Lower leg skin (tissue), 4 donors: ENCODE results near the gene AMZ2. TPM values are rescaled to one million over a fixed set of nuclear protein-coding genes. Genes with fewer than 3 reads are reported as not detected.
A peak's percentile ranks its signal among the peaks of the same experiment; 100 is the strongest.

Experiments
- DNase-seq, 2 donors: peaks; one replicate each; pipeline ENCODE4 v3.0.0-alpha.2; 2019; ENCODE audit warnings: low spot score in 2 of 2
- H3K4me3 ChIP-seq: fragments of 200-600 bp; sonication (generic); 2 replicates; pipeline ENCODE4 v1.5.1; 2017; ENCODE audit warnings: mild to moderate bottlenecking, low read depth; ENCODE audit not compliant: poor library complexity, severe bottlenecking
- POLR2A ChIP-seq, 2 donors: fragments of 450-650 bp; IDR thresholded peaks; one replicate each; pipeline ENCODE4 v1.6.1; 2016 to 2017; ENCODE audit warnings: antibody characterized with exemption in 2 of 2, mild to moderate bottlenecking in 1 of 2, moderate library complexity in 1 of 2
- WGBS, 2 donors: methylation state at CpG; one replicate each; pipeline ENCODE4 v1.1.5; 2018; 5-methylcytosine and 5-hydroxymethylcytosine counted together
- intact Hi-C: fragments of 100-400 bp; cut with DNase I; formaldehyde crosslinking; loops from one replicate; pipeline ENCODE4 v1.15.0; 2023; ENCODE audit warnings: low total_unique reads
- total RNA-seq, 4 donors: library from RNA; depleted of rRNA; stranded (reverse); fragments of >200 nt; gene quantifications; one replicate each; pipeline ENCODE4 v1.1.0, GENCODE V29; 2016
- TF ChIP-seq, protein P1 (sequence below), 3 donors: fragments of 450-650 bp; IDR thresholded peaks; one replicate each; pipeline ENCODE4 v1.5.1; 2016; ENCODE audit warnings: antibody characterized with exemption in 3 of 3, mild to moderate bottlenecking in 3 of 3, moderate library complexity in 2 of 3

AMZ2 gene
- total RNA-seq, 4 donors from 2014 or later, result 25.8 to 55.0 (median 46.2) TPM

DNA sequence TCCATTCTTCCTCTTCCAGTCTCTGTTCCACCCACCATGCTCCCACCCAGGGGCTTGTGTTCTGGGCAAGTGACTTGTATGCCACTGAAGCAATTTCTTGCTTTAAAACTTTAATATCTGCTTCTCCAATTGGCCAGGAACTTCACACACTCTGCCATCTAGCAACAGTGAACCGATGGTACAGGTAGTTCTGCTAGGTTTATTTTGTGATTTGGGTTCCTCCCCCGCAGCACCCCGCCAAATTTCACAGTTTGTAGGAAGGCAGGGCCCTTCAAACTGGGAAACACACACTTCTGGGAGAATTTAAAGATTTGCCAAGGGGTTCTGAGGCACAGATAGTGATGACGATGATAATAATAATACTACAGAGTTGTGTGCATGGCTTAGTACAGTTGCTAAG lies 46.8 kb downstream of the AMZ2 start:
- TF ChIP-seq POLR2A (IDR thresholded peaks at IDR 0.05), result no peak
- TF ChIP-seq, protein P1, sequence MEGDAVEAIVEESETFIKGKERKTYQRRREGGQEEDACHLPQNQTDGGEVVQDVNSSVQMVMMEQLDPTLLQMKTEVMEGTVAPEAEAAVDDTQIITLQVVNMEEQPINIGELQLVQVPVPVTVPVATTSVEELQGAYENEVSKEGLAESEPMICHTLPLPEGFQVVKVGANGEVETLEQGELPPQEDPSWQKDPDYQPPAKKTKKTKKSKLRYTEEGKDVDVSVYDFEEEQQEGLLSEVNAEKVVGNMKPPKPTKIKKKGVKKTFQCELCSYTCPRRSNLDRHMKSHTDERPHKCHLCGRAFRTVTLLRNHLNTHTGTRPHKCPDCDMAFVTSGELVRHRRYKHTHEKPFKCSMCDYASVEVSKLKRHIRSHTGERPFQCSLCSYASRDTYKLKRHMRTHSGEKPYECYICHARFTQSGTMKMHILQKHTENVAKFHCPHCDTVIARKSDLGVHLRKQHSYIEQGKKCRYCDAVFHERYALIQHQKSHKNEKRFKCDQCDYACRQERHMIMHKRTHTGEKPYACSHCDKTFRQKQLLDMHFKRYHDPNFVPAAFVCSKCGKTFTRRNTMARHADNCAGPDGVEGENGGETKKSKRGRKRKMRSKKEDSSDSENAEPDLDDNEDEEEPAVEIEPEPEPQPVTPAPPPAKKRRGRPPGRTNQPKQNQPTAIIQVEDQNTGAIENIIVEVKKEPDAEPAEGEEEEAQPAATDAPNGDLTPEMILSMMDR (IDR thresholded peaks at IDR 0.05), result no peak
- intact Hi-C loops, result no loop called here
- 80 to 87% methylated on average over 4 of the region's 4 CpGs for WGBS, 2 donors
- no peak for DNase-seq
- H3K4me3 ChIP-seq, result no peak overlapping the region

DNA sequence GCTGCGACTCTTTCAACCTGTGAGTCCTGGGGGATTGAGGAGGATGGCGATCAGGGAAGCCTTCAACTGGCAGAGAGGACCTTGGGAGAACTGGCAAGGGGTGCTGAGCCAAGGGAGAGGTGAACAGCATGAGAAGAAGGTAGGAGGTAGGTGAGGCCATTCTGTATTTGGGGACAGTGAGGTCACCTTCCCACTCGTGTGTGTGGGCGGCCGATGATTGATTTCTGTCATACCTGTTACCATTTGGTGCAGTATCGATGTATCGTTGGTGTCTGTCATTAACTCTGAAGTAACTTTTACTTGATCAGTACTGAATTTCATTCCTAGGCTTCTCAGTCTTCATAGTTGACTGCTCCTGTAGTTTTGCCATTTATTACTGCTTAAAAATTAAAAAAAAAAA lies 47.2 kb downstream of the AMZ2 start:
- DNase-seq, result no peak
- intact Hi-C loops, result no loop called here
- 83 to 89% methylated on average over 7 of the region's 7 CpGs for WGBS, 2 donors
- no peak overlapping the region for H3K4me3 ChIP-seq
- TF ChIP-seq POLR2A (IDR thresholded peaks at IDR 0.05), result no peak
- TF ChIP-seq, protein P1 (IDR thresholded peaks at IDR 0.05), result no peak

DNA sequence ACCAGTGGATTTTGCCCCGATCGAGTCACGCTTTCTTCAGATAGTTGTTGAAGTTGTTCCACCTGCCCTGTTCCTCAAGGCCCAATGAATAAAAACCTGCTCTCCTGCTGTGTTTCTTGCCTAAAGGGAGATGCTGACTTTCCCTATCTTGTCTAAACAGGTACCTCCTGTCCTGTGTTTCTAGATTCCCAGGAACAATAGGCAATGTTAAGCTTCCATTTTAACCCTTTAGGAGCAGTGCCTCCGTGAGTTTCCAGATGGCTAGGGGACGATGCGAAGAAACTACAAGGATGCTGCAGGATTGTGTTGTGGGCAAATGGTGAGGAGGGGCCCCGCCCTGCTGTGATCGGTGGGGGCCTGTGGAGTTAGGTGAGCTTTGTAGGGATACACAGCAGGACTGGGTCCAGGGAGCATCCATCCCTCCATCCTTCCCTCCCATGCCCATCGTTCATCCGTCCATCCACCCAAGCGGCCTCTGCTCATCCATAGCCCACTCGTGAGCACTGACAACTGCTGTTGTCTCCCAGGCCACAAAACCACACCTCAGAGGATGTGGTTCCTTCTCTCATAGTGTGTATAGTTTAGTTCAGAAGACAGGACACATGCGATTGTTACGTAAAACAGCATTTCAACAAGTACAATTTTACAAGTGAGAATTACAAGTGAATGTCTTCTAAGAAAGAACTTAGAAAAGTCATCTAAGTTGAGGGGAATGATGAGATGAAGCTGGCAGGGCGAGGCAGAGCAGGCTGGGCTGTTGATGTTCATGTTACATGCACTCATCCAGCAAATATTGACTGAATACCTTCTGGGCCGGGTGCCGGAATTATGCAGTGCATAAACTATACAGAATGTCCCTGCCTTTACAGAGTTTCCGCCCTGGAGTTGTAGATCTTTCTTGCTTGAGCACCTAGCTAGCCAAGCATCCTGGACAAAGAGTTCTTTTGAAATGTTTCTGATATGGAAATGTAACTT lies 48.7 kb downstream of the AMZ2 start:
- H3K4me3 ChIP-seq, result no peak overlapping the region
- intact Hi-C loops, result no loop called here
- TF ChIP-seq POLR2A (IDR thresholded peaks at IDR 0.05), result no peak
- TF ChIP-seq, protein P1 (IDR thresholded peaks at IDR 0.05), result no peak
- 57 to 60% methylated on average over 18 of the region's 18 CpGs for WGBS, 2 donors
- peak in 1 of 2 donors; percentile 35 for DNase-seq

DNA sequence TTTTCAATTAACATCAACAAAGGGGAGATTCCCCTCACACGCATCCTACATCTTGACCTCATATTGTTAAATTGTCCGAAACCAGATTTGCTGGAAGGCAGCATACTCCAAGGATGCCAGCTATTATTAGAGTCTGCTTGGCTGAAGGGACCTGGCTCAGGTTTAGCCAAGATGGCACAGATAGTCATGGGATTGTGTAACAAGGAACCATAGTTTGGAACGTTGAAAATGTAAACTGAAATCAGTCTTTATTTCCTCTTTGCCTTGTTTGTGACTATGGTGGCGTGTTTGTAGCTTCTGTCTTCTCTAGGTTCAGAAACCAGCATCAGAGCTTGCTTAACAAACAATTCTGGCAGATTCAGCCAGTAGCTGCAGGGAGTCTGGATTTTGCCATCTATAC lies 49.4 kb downstream of the AMZ2 start:
- WGBS, 2 donors, result 22 to 30% methylated on average over 4 of the region's 4 CpGs
- intact Hi-C loops, result no loop called here
- H3K4me3 ChIP-seq, result no peak overlapping the region
- TF ChIP-seq, protein P1 (IDR thresholded peaks at IDR 0.05), result no peak
- TF ChIP-seq POLR2A (IDR thresholded peaks at IDR 0.05), result no peak
- no peak for DNase-seq

DNA sequence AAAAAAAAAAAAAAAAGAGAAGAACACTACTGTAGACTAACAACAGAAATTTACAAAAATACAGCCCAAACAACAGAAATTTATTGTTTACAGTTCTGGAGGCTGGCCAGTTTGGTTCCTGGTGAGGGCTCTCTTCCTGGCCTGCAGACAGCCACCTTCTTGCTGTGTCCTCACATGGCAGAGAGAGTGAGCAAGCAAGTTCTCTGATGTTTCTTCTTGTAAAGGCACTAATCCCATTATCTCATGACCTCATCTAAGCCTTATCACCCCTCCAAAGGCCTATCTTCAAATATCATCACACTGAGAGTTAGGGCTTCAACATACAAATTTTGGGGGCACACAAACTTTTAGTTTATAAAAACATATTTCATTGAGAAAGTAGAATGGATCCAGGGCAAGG lies 50.8 kb downstream of the AMZ2 start:
- no peak for TF ChIP-seq POLR2A (IDR thresholded peaks at IDR 0.05)
- TF ChIP-seq, protein P1 (IDR thresholded peaks at IDR 0.05), result no peak
- intact Hi-C loops, result no loop called here
- no peak overlapping the region for H3K4me3 ChIP-seq
- no peak for DNase-seq
